H1 (cell line): Measurements from ENCODE around the gene ZNF454. TPM values are rescaled to one million over a fixed set of nuclear protein-coding genes. Genes with fewer than 3 reads are reported as not detected.

Experiments used
- CTCF ChIA-PET: fragments of 300-600 bp; sonication (Branson Sonifier 250); formaldehyde crosslinking; loops from one replicate; lab custom pipeline; 2021; ENCODE audit not compliant: partially characterized antibody; lab: Charles Lee
- POLR2A ChIA-PET: fragments of 300-600 bp; sonication (Branson Sonifier 250); formaldehyde crosslinking; loops from one replicate; lab custom pipeline; 2021; ENCODE audit warnings: inconsistent platforms; ENCODE audit not compliant: partially characterized antibody; lab: Charles Lee
- DNase-seq, 2 experiments: peaks; one replicate each; pipeline versions ENCODE4 v3.0.0 to v3.0.0-alpha.2; 2010 to 2022; ENCODE audit warnings: low spot score in 2 of 2, low read depth in 1 of 2, mixed read lengths in 1 of 2
- FAIRE-seq: peaks from 2 replicates; lab custom pipeline; 2011; peaks lifted over from hg19 to GRCh38; lab: Jason Lieb, UNC
- H2AFZ ChIP-seq: 2 replicates; pipeline ENCODE4 v1.8.1; 2012; ENCODE audit warnings: low read length, inconsistent platforms
- H2AK5ac ChIP-seq: 2 replicates; pipeline ENCODE4 v1.6.1; 2013; ENCODE audit warnings: low read depth, low read length
- H2BK120ac ChIP-seq: replicated peaks from 2 replicates; pipeline ENCODE3; 2013; ENCODE audit warnings: low read depth, low read length, inconsistent platforms
- H2BK12ac ChIP-seq: 2 replicates; pipeline ENCODE4 v1.6.1; 2013; ENCODE audit warnings: low read depth, low read length
- H2BK15ac ChIP-seq: 2 replicates; pipeline ENCODE4 v1.6.1; 2013; ENCODE audit warnings: low read length
- H2BK20ac ChIP-seq: 2 replicates; pipeline ENCODE4 v1.6.1; 2013; ENCODE audit warnings: low read length
- H2BK5ac ChIP-seq: 2 replicates; pipeline ENCODE4 v1.6.1; 2013; ENCODE audit warnings: low read depth, low read length
- H3K14ac ChIP-seq: 2 replicates; pipeline ENCODE4 v1.6.1; 2013; ENCODE audit warnings: inconsistent platforms; ENCODE audit not compliant: insufficient read length
- H3K18ac ChIP-seq: 2 replicates; pipeline ENCODE4 v1.6.1; 2013; ENCODE audit warnings: low read length; ENCODE audit errors: extremely low read depth
- H3K23ac ChIP-seq: 2 replicates; pipeline ENCODE4 v1.6.1; 2013; ENCODE audit warnings: inconsistent platforms; ENCODE audit not compliant: insufficient read length
- H3K23me2 ChIP-seq: 2 replicates; pipeline ENCODE4 v1.6.1; 2013; ENCODE audit warnings: low read depth, low read length
- H3K27ac ChIP-seq: 2 replicates; pipeline ENCODE4 v1.6.1; 2011; ENCODE audit warnings: low read depth, low read length, inconsistent platforms
- H3K27me3 ChIP-seq, 4 experiments: replicated peaks in 1 of 4; 1 replicate in 1 of 4; 2 replicates in 3 of 4; pipeline versions ENCODE4 v1.6.1 to v1.8.1; 2011 to 2013; ENCODE audit warnings: low read length in 3 of 4, mild to moderate bottlenecking in 3 of 4, inconsistent platforms in 2 of 4, mixed read lengths in 2 of 4, moderate library complexity in 1 of 4; ENCODE audit not compliant: control insufficient read depth in 3 of 4, insufficient read depth in 3 of 4; ENCODE audit errors: extremely low read depth in 1 of 4
- H3K36me3 ChIP-seq, 4 experiments: 2 replicates each; pipeline versions ENCODE4 v1.6.1 to v1.8.1; 2011 to 2013; ENCODE audit warnings: mild to moderate bottlenecking in 4 of 4, low read length in 3 of 4, moderate library complexity in 2 of 4, control low read depth in 1 of 4, inconsistent platforms in 1 of 4; ENCODE audit not compliant: insufficient read depth in 4 of 4, control insufficient read depth in 2 of 4
- H3K4ac ChIP-seq: replicated peaks from 2 replicates; pipeline ENCODE3; 2013; ENCODE audit warnings: low read length, low read depth, mixed read lengths, inconsistent platforms; ENCODE audit not compliant: insufficient read length
- H3K4me1 ChIP-seq, 4 experiments: replicated peaks in 1 of 4; 1 replicate in 1 of 4; 2 replicates in 3 of 4; pipeline versions ENCODE4 v1.6.1 to v1.8.1; 2011 to 2013; ENCODE audit warnings: low read length in 3 of 4, inconsistent platforms in 2 of 4, mixed read lengths in 1 of 4; ENCODE audit not compliant: insufficient read depth in 4 of 4, control insufficient read depth in 3 of 4
- H3K4me2 ChIP-seq, 2 experiments: 2 replicates each; pipeline versions ENCODE4 v1.6.1 to v1.8.1; 2011 to 2013; ENCODE audit warnings: low read depth in 2 of 2, low read length in 2 of 2, control low read depth in 1 of 2, inconsistent platforms in 1 of 2, mild to moderate bottlenecking in 1 of 2; ENCODE audit not compliant: insufficient read depth in 1 of 2
- H3K4me3 ChIP-seq, 4 experiments: fragments of 200-600, 300-600 bp in 1 of 4; sonication (generic), shearing (Covaris generic), sonication (Bioruptor Twin) in 1 of 4; 2 replicates each; pipeline versions ENCODE4 v1.5.1 to v1.8.1; 2011 to 2016; ENCODE audit warnings: low read length in 4 of 4, low read depth in 3 of 4, control low read depth in 2 of 4, inconsistent platforms in 2 of 4, mild to moderate bottlenecking in 2 of 4, mixed read lengths in 1 of 4, moderate library complexity in 1 of 4; ENCODE audit not compliant: insufficient read depth in 2 of 4; ENCODE audit errors: extremely low read depth in 1 of 4
- H3K56ac ChIP-seq: replicated peaks from 2 replicates; pipeline ENCODE3; 2013; ENCODE audit warnings: low read depth, mild to moderate bottlenecking, mixed read lengths, low read length, inconsistent platforms; ENCODE audit not compliant: insufficient read length
- H3K79me1 ChIP-seq: 2 replicates; pipeline ENCODE4 v1.6.1; 2013; ENCODE audit warnings: low read depth, low read length, control low read depth
- H3K79me2 ChIP-seq, 2 experiments: 2 replicates each; pipeline versions ENCODE4 v1.6.1 to v1.8.1; 2012 to 2013; ENCODE audit warnings: low read length in 2 of 2, mild to moderate bottlenecking in 2 of 2, inconsistent platforms in 1 of 2; ENCODE audit not compliant: insufficient read depth in 2 of 2, control insufficient read depth in 1 of 2
- H3K9ac ChIP-seq, 4 experiments: replicated peaks in 1 of 4; 1 replicate in 1 of 4; 2 replicates in 3 of 4; pipeline versions ENCODE4 v1.6.1 to v1.8.1; 2011 to 2013; ENCODE audit warnings: low read depth in 3 of 4, low read length in 3 of 4, control low read depth in 2 of 4, mild to moderate bottlenecking in 2 of 4, moderate library complexity in 2 of 4, inconsistent platforms in 1 of 4; ENCODE audit errors: extremely low read depth in 1 of 4
- H3K9me3 ChIP-seq, 2 experiments: 2 replicates each; pipeline versions ENCODE4 v1.6.1 to v1.8.1; 2012 to 2013; ENCODE audit warnings: mild to moderate bottlenecking in 2 of 2, moderate library complexity in 2 of 2, control low read depth in 1 of 2, inconsistent platforms in 1 of 2, low read depth in 1 of 2, low read length in 1 of 2, mixed read lengths in 1 of 2; ENCODE audit not compliant: insufficient read depth in 2 of 2
- H4K20me1 ChIP-seq, 2 experiments: replicated peaks in 1 of 2; 2 replicates each; pipeline versions ENCODE3 to v1.8.1; 2011 to 2013; ENCODE audit warnings: inconsistent platforms in 2 of 2, low read length in 2 of 2, mild to moderate bottlenecking in 1 of 2; ENCODE audit not compliant: insufficient read depth in 2 of 2, control insufficient read depth in 1 of 2
- H4K5ac ChIP-seq: 2 replicates; pipeline ENCODE4 v1.6.1; 2013; ENCODE audit warnings: low read length, low read depth, mixed read lengths, inconsistent platforms; ENCODE audit not compliant: insufficient read length
- H4K8ac ChIP-seq: 2 replicates; pipeline ENCODE4 v1.8.0; 2013; ENCODE audit warnings: mild to moderate bottlenecking, moderate library complexity, low read length, inconsistent platforms; ENCODE audit not compliant: insufficient read depth; ENCODE audit errors: extremely low read depth
- H4K91ac ChIP-seq: replicated peaks from 2 replicates; pipeline ENCODE3; 2013; ENCODE audit warnings: low read length, mixed read lengths, inconsistent platforms; ENCODE audit not compliant: insufficient read length
- CBX8 ChIP-seq: fragments of 300-800, 300-1000 bp; sonication (generic); IDR thresholded peaks from 2 replicates; pipeline ENCODE4 v1.7.1; 2016; ENCODE audit warnings: low read depth, low read length, borderline replicate concordance
- EP300 ChIP-seq, 2 experiments: IDR thresholded peaks; 1 replicate in 1 of 2; 2 replicates in 1 of 2; pipeline ENCODE4 v1.6.1; 2011 to 2012; ENCODE audit warnings: low read depth in 2 of 2, low read length in 2 of 2, mild to moderate bottlenecking in 2 of 2, borderline replicate concordance in 1 of 2, inconsistent platforms in 1 of 2, moderate library complexity in 1 of 2
- HDAC6 ChIP-seq: IDR thresholded peaks from one replicate; pipeline ENCODE4 v1.7.1; 2012; ENCODE audit warnings: low read depth, mild to moderate bottlenecking, inconsistent platforms, low read length, moderate library complexity
- JUN ChIP-seq: IDR thresholded peaks from 2 replicates; pipeline ENCODE4 v1.6.1; 2011; ENCODE audit warnings: low read depth, mild to moderate bottlenecking, improper control_type of control experiment, low read length
- JUND ChIP-seq: IDR thresholded peaks from 2 replicates; pipeline ENCODE4 v1.6.1; 2011; ENCODE audit warnings: mild to moderate bottlenecking, improper control_type of control experiment, low read length
- KDM4A ChIP-seq: IDR thresholded peaks from one replicate; pipeline ENCODE4 v1.7.1; 2012; ENCODE audit warnings: low read depth, mild to moderate bottlenecking, moderate library complexity, low read length, inconsistent platforms; ENCODE audit not compliant: severe bottlenecking
- MAX ChIP-seq: IDR thresholded peaks from 2 replicates; pipeline ENCODE4 v1.6.1; 2012; ENCODE audit warnings: inconsistent platforms
- NANOG ChIP-seq: IDR thresholded peaks from 2 replicates; pipeline ENCODE4 v1.6.1; 2011; ENCODE audit warnings: low read length, low read depth, mild to moderate bottlenecking, inconsistent platforms; ENCODE audit not compliant: insufficient read depth, poor library complexity, severe bottlenecking
- POU5F1 ChIP-seq: IDR thresholded peaks from 2 replicates; pipeline ENCODE4 v1.6.1; 2011; ENCODE audit warnings: low read depth, mild to moderate bottlenecking, low read length, moderate library complexity
- TAF7 ChIP-seq: optimal IDR thresholded peaks from 2 replicates; pipeline ENCODE3; 2011; ENCODE audit warnings: low read depth, mild to moderate bottlenecking, inconsistent platforms, low read length, moderate library complexity, borderline replicate concordance
- ZNF274 ChIP-seq: IDR thresholded peaks from 2 replicates; pipeline ENCODE4 v1.7.0; 2012; ENCODE audit warnings: low read length, borderline replicate concordance; ENCODE audit errors: extremely low read depth
- WGBS, 2 experiments: shearing (Covaris generic) in 1 of 2; methylation state at CpG; one replicate each; pipeline versions ENCODE4 v1.1.6 to v1.1.7; 2013 to 2015; ENCODE audit warnings: low lambda C conversion rate in 2 of 2, mixed read lengths in 2 of 2, inconsistent platforms in 1 of 2, low coverage in 1 of 2, missing lambda C conversion rate in 1 of 2; ENCODE audit not compliant: insufficient replicate concordance in 2 of 2, insufficient coverage in 1 of 2, insufficient read length in 1 of 2; ENCODE audit errors: extremely low coverage in 1 of 2, missing lambda C conversion rate in 1 of 2; 5-methylcytosine and 5-hydroxymethylcytosine counted together
- polyA plus RNA-seq, 7 experiments: library from polyadenylated mRNA; depleted of rRNA in 3 of 7; stranded (reverse) in 5 of 7; unstranded in 2 of 7; fragments of >200 nt in 5 of 7; fragments of 200-250 nt in 2 of 7; gene quantifications; 1 replicate in 5 of 7; 2 replicates in 1 of 7; 4 replicates in 1 of 7; pipeline versions ENCODE4 v1.2.1 to v1.2.3, GENCODE V29; 2011 to 2013; ENCODE audit warnings: missing spikeins in 2 of 7, mixed read lengths in 2 of 7
- total RNA-seq: library from RNA; stranded (reverse); fragmentation: NEBNext Ultra II Directional; extraction: Animal tissue kit (Norgen Biotek cat#: 25700); gene quantifications from 2 replicates; pipeline ENCODE4 v1.2.1, GENCODE V29; 2021

ZNF454 gene
- total and polyA plus RNA-seq, 2 of the 8 experiments (the other 6 are each of a cell fraction or from before 2014, with no cell fraction given): 0.33 to 1.2 TPM

GRCh38 chr5:178983728-178984127 is 42.7 kb downstream of the ZNF454 start:
- no peak for DNase-seq
- Histone ChIP-seq H3K23ac (no peak overlapping the region), H3K79me1 (no peaks in the 10 kb centered on the region), H2AFZ (no peak overlapping the region), H4K5ac (no peak overlapping the region), H2BK15ac (no peak overlapping the region), H3K79me2 (no peaks in the 10 kb centered on the region), H3K9ac (no peak overlapping the region), H2BK5ac (no peak overlapping the region), H3K56ac (no peak overlapping the region), H4K20me1 (no peaks in the 10 kb centered on the region), H3K23me2 (no peaks in the 10 kb centered on the region), H3K36me3 (no peaks in the 10 kb centered on the region), H2BK120ac (no peak overlapping the region), H3K27ac (no peak overlapping the region), H4K91ac (no peak overlapping the region), H3K18ac (no peak overlapping the region), H3K4me1 (no peaks in the 10 kb centered on the region), H3K9me3 (peaks cover 77 to 91% of the 10 kb centered on the region in 2 experiments), H3K27me3 (no peaks in the 10 kb centered on the region), H3K14ac (no peak overlapping the region), H2BK12ac (no peak overlapping the region), H4K8ac (no peak overlapping the region), H2AK5ac (no peak overlapping the region), H3K4ac (no peak overlapping the region), H3K4me3 (no peak overlapping the region), H3K4me2 (no peak overlapping the region), H2BK20ac (no peak overlapping the region)
- 78% methylated on average over 10 of the region's 10 CpGs; no CpG with 5 or more reads in 1 of the 2 experiments for WGBS, 2 experiments
- FAIRE-seq: no peak
- TF ChIP-seq KDM4A: no peak
- TF ChIP-seq TAF7: no peak
- no peak for TF ChIP-seq NANOG
- TF ChIP-seq JUND: no peak
- TF ChIP-seq HDAC6: no peak
- TF ChIP-seq EP300 (IDR thresholded peaks at IDR 0.05; ENCODE audit: borderline replicate concordance in 1 of 2, low read depth in 2 of 2, low read length in 2 of 2): no peak
- no peak for TF ChIP-seq POU5F1
- TF ChIP-seq CBX8: no peak
- no peak for TF ChIP-seq JUN
- no peak for TF ChIP-seq MAX
- TF ChIP-seq ZNF274: no peak
- POLR2A ChIA-PET: no interaction called here
- CTCF ChIA-PET: no interaction called here
